D721Med (cell line): Measurements from ENCODE around the gene ATP10A.

Experiments
- DNase-seq: peaks from one replicate; pipeline ENCODE4 v3.0.0; 2011; ENCODE audit warnings: low spot score; ENCODE audit not compliant: insufficient read length
- FAIRE-seq: peaks from 2 replicates; lab custom pipeline; 2011; peaks lifted over from hg19 to GRCh38; lab: Jason Lieb, UNC
- CTCF ChIP-seq: IDR thresholded peaks from 2 replicates; pipeline ENCODE4 v1.5.1; 2012; ENCODE audit warnings: mild to moderate bottlenecking, control low read depth; ENCODE audit not compliant: insufficient read depth; ENCODE audit errors: missing control alignments

ATP10A gene

DNA sequence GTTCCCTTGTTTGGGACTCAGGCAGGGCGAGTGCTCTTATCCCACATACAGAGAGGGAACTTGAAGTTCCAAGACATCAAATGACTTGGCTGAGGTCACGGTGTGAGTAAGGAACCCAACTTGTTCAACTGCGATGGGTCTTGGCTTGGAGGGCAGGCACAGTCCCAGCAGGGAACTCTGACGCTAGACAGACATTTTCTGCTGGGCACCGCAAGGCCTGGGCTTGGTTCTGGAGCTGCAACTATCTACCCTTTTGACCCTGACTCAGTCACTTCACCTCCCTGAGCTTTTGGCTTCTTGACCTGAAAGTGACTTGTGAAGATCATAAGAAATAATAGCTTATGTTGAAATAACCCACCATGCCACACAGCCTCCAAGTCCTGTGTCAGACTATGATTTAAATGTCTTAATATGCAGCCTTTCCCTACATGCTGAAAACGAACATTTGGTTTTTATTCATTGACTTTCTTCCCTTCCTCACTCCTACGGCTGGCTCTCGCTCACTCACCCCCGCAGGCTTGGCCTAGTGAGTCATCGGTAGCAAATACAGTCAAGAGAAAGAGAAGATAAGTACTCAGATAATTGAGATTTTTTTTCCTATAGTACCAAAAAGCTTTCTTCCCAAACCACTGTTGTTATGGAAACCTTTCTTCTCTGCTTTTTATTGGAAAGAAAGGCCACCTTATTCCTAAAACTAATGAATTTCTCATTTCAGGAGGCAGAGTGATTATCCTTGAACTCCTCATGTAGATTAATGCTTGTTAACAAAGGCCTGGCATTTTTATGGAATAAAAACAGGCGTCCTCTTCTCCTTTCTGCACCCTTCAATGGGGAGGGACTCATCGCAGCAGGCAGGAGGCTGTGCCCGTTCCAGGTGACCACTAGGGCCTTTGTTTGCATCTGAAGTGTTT, 178.4 kb downstream of the ATP10A start:
- DNase-seq (no peak), FAIRE-seq (no peak)
- TF ChIP-seq CTCF = no peak

DNA sequence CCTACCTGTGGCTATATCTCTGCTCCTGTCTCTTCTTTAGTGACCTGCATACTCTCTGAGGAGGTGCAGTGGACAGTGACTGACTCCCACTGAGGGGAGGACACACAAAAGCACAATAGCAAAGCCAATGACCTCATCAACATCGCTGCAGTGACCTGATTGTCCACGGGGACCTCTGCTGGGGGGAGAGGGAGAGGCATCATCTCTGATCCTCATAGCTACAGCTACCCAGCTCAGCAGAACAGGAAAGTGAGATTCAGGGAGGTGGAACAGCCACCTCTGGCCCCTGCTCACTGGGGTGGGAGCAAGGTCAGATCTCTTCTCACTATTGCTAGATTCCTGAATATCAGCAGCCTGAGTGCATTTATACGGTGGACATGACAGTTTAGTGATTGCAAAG, 179.2 kb downstream of the ATP10A start:
- TF ChIP-seq CTCF = no peak
- DNase-seq = no peak
- FAIRE-seq = no peak

DNA sequence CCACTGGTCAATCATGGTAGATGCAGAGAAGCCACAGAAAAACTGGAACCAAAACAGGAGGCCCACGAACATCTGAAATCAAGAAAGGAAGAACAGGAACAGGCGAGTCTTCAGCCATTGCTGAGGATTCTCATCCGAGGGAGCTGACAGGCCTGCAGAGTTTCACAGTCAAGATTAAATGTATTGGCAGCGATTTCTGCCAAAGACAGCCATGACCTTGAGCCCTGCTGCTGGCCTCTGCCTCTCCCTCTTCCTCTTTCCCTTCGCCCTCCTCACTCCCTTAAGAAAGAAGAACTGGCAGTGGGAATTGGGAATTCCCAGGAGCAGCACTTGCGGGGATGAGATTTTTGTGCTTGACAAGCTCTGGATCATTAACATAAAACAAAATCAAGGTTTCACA, 179.7 kb downstream of the ATP10A start:
- TF ChIP-seq CTCF = no peak

GRCh38 chr15:25682340-25682739, 180.8 kb downstream of the ATP10A start:
- FAIRE-seq (no peak), DNase-seq (no peak)
- no peak for TF ChIP-seq CTCF

More for the DNA sequence above, 179.7 kb downstream of the ATP10A start:
- FAIRE-seq = no peak
- DNase-seq = no peak

DNA sequence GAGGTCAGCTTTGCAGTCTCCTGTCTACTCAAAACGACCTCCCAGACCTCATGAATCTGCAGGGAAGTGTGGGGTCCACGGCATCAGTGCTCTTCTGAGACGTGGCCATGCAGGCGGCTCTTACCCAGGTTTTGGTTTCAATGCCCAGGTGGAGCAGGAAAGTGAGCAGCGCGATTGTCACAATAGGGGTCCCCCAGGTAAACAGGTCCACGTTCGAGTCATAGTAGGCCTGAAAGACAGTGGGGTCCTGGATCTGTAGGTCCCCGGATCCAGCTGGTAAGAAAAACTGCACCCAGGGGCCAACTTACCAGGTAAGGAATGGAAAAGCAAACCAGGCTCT, 182.5 kb downstream of the ATP10A start:
- FAIRE-seq (no peak), DNase-seq (no peak)
- no peak for TF ChIP-seq CTCF

DNA sequence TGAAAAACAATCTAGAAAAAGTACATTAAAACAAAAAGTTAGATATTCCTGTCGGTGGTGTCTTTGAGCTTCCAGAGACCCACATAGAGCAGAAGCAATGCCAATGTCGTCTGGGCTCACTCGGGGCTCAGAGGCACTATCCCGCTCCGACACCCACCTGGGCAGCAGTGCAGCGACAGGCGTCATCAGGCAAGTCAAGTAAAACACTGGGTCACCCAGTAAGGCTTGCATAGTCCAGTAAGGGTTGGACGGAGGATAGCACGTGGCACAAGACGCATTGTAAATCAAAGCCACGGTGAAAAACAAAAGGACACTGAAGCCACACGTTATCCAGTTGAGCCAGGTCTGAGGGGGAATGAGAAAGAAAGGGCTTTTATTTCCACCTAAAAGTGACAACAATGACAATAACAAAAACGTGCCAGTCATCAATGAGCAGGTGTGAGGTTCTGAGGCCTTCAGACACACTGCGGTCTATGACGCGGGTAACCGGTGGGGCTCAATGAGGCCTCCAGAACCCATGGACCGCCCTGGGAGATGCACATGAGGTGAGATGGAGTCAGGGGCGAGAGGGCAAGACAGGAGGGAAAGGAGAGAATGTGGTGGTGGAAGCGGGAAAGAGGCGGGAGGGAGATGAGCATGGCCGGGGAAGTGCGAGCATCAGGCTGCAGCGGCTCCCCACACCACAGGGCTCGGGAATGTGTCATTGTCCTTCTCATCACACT, 183.0 kb downstream of the ATP10A start:
- no peak for TF ChIP-seq CTCF
- no peak for DNase-seq
- FAIRE-seq = no peak
